A549 (cell line): ENCODE data around the gene CDKN2C. TPM values are rescaled to one million over a fixed set of nuclear protein-coding genes. Genes with fewer than 3 reads are reported as not detected.

ENCODE experiments used
- ATAC-seq, 2 experiments: fragments of 200-7000 bp in 1 of 2; fragments of >200 bp in 1 of 2; cut with Nextera tagmentation in 1 of 2; cut with Tn5 transposase in 1 of 2; 3 replicates each; pipeline versions ENCODE4 v1.8.0 to v1.9.1; 2018 to 2020; ENCODE audit warnings: mild to moderate bottlenecking in 1 of 2, moderate library complexity in 1 of 2
- CTCF ChIA-PET: fragments of 300-600 bp; sonication (Branson Sonifier 250); formaldehyde crosslinking; extraction: SDS; loops from one replicate; lab custom pipeline; 2021; ENCODE audit warnings: antibody characterized with exemption, inconsistent platforms; lab: Yijun Ruan, JAX
- POLR2A ChIA-PET: fragments of 350-600 bp; formaldehyde crosslinking; extraction: SDS; loops from one replicate; lab custom pipeline; 2021; ENCODE audit warnings: antibody characterized with exemption, inconsistent platforms; lab: Yijun Ruan, JAX
- DNase-seq, 2 experiments: peaks; one replicate each; pipeline versions ENCODE4 v3.0.0 to v3.0.0-alpha.2; 2011 to 2016; ENCODE audit warnings: low read depth in 1 of 2, low spot score in 1 of 2
- FAIRE-seq: peaks from 2 replicates; lab custom pipeline; 2011; peaks lifted over from hg19 to GRCh38; lab: Jason Lieb, UNC
- H3K27ac ChIP-seq, 2 experiments: fragments of >200 bp; sonication (Bioruptor Twin); formaldehyde crosslinking; 3 replicates each; pipeline ENCODE4 v1.5.1; 2016 to 2017
- H3K4me1 ChIP-seq: fragments of >200 bp; sonication (Bioruptor Twin); formaldehyde crosslinking; 3 replicates; pipeline ENCODE4 v1.6.1; 2016
- H3K4me2 ChIP-seq: fragments of >200 bp; sonication (Bioruptor Twin); formaldehyde crosslinking; 3 replicates; pipeline ENCODE4 v1.6.1; 2016
- H3K4me3 ChIP-seq: fragments of >200 bp; sonication (Bioruptor Twin); formaldehyde crosslinking; 3 replicates; pipeline ENCODE4 v1.5.1; 2016
- H3K9me3 ChIP-seq: fragments of >200 bp; sonication (Bioruptor Twin); formaldehyde crosslinking; 3 replicates; pipeline ENCODE4 v1.6.1; 2016
- ATOH8 ChIP-seq: fragments of 250-450 bp; sonication (Bioruptor Pico); IDR thresholded peaks from 2 replicates; pipeline ENCODE4 v1.5.0; 2020; ENCODE audit warnings: low read depth, mild to moderate bottlenecking, moderate library complexity
- BHLHE40 ChIP-seq: IDR thresholded peaks from 2 replicates; pipeline ENCODE4 v1.6.1; 2012; ENCODE audit warnings: low read depth, low read length, inconsistent platforms
- CHD4 ChIP-seq: fragments of 200-600 bp; sonication (generic); IDR thresholded peaks from 2 replicates; pipeline ENCODE4 v1.6.1; 2016; ENCODE audit warnings: antibody characterized with exemption, mild to moderate bottlenecking, borderline replicate concordance
- EHF ChIP-seq: fragments of 250-450 bp; sonication (Bioruptor Pico); IDR thresholded peaks from 2 replicates; pipeline ENCODE4 v1.5.0; 2020; ENCODE audit warnings: mild to moderate bottlenecking
- ELK1 ChIP-seq: fragments of 150-350 bp; IDR thresholded peaks from 2 replicates; pipeline ENCODE4 v1.6.1; 2014; ENCODE audit warnings: low read depth, mild to moderate bottlenecking, low read length
- EP300 ChIP-seq, 2 experiments: fragments of >200 bp; sonication (Bioruptor Twin); formaldehyde crosslinking; IDR thresholded peaks; 2 replicates in 1 of 2; 3 replicates in 1 of 2; pipeline ENCODE4 v1.6.1; 2016 to 2017
- ESRRA ChIP-seq: fragments of 150-350 bp; IDR thresholded peaks from 2 replicates; pipeline ENCODE4 v1.6.1; 2014; ENCODE audit warnings: mild to moderate bottlenecking, low read length, borderline replicate concordance
- FOSL2 ChIP-seq, 2 experiments: fragments of 450-650 bp in 1 of 2; fragments of >200 bp in 1 of 2; sonication (Bioruptor Twin) in 1 of 2; formaldehyde crosslinking; IDR thresholded peaks; 2 replicates each; pipeline versions ENCODE4 v1.5.0 to v1.6.1; 2016 to 2020; ENCODE audit warnings: mild to moderate bottlenecking in 1 of 2, moderate library complexity in 1 of 2
- HES2 ChIP-seq: fragments of >200 bp; sonication (Bioruptor Twin); formaldehyde crosslinking; IDR thresholded peaks from 2 replicates; pipeline ENCODE4 v1.6.1; 2016
- HOXA7 ChIP-seq: fragments of 250-450 bp; sonication (Bioruptor Pico); IDR thresholded peaks from 2 replicates; pipeline ENCODE4 v1.5.0; 2020; ENCODE audit warnings: mild to moderate bottlenecking, moderate library complexity
- JUNB ChIP-seq: fragments of >200 bp; sonication (Bioruptor Twin); formaldehyde crosslinking; IDR thresholded peaks from 2 replicates; pipeline ENCODE4 v1.6.1; 2016
- KDM5A ChIP-seq: fragments of 200-600 bp; sonication (generic); IDR thresholded peaks from 2 replicates; pipeline ENCODE4 v1.6.1; 2016; ENCODE audit warnings: antibody characterized with exemption, mild to moderate bottlenecking
- MAZ ChIP-seq: fragments of 150-350 bp; IDR thresholded peaks from 2 replicates; pipeline ENCODE4 v1.6.1; 2014; ENCODE audit warnings: antibody characterized with exemption, low read depth, low read length, borderline replicate concordance
- MYC ChIP-seq: IDR thresholded peaks from 2 replicates; pipeline ENCODE4 v1.6.1; 2012; ENCODE audit warnings: mild to moderate bottlenecking, inconsistent platforms, low read length, improper control_type of control experiment, borderline replicate concordance
- NPAS2 ChIP-seq: fragments of 250-450 bp; sonication (Bioruptor Pico); IDR thresholded peaks from 2 replicates; pipeline ENCODE4 v1.8.0; 2022; ENCODE audit warnings: mild to moderate bottlenecking, moderate library complexity, borderline replicate concordance
- NR3C1 ChIP-seq: fragments of >200 bp; sonication (Bioruptor Twin); formaldehyde crosslinking; IDR thresholded peaks from 3 replicates; pipeline ENCODE4 v1.6.1; 2017
- PBX3 ChIP-seq: IDR thresholded peaks from 2 replicates; pipeline ENCODE4 v1.6.1; 2012
- POLR2A ChIP-seq: IDR thresholded peaks from 2 replicates; pipeline ENCODE4 v1.6.1; 2012; ENCODE audit warnings: mild to moderate bottlenecking, low read length
- RARB ChIP-seq: fragments of 250-450 bp; sonication (Bioruptor Pico); IDR thresholded peaks from 2 replicates; pipeline ENCODE4 v1.8.0; 2021; ENCODE audit warnings: mild to moderate bottlenecking, moderate library complexity
- RCOR1 ChIP-seq: fragments of 150-350 bp; IDR thresholded peaks from 2 replicates; pipeline ENCODE4 v1.6.1; 2014; ENCODE audit warnings: antibody characterized with exemption, low read length, low read depth
- SMC3 ChIP-seq: fragments of >200 bp; sonication (Bioruptor Twin); formaldehyde crosslinking; IDR thresholded peaks from 3 replicates; pipeline ENCODE4 v1.6.1; 2018; ENCODE audit warnings: inconsistent platforms
- TFCP2L1 ChIP-seq: fragments of 250-450 bp; sonication (Bioruptor Pico); IDR thresholded peaks from 2 replicates; pipeline ENCODE4 v1.5.0; 2021; ENCODE audit warnings: mild to moderate bottlenecking
- ZC3H11A ChIP-seq: fragments of 450-650 bp; IDR thresholded peaks from 2 replicates; pipeline ENCODE4 v1.6.1; 2014; ENCODE audit warnings: antibody characterized with exemption, mild to moderate bottlenecking
- ZNF302 ChIP-seq: fragments of 250-450 bp; sonication (Bioruptor Pico); IDR thresholded peaks from 2 replicates; pipeline ENCODE4 v1.9.0; 2021; ENCODE audit warnings: inconsistent platforms, mild to moderate bottlenecking, moderate library complexity
- WGBS: methylation state at CpG from one replicate; pipeline ENCODE4 v1.1.6; 2017; ENCODE audit errors: missing lambda C conversion rate; 5-methylcytosine and 5-hydroxymethylcytosine counted together
- polyA plus RNA-seq, 4 experiments: library from polyadenylated mRNA; depleted of rRNA in 3 of 4; stranded (reverse); fragments of >200 nt; fragmentation: RNase III in 1 of 4; extraction: RNeasy Plus Mini Kit Qiagen cat#74134 plus additional on column Dnase treatment in 1 of 4; gene quantifications; 2 replicates in 3 of 4; 3 replicates in 1 of 4; pipeline ENCODE4 v1.2.3, GENCODE V29; 2011 to 2017
- TF ChIP-seq, protein P1 (sequence below): fragments of >200 bp; sonication (Bioruptor Twin); formaldehyde crosslinking; IDR thresholded peaks from 3 replicates; pipeline ENCODE4 v1.6.1; 2016

The CDKN2C gene
- polyA plus RNA-seq, 2 of the 4 experiments (the other 2 are of a cell fraction) = 13.0 to 17.7 TPM

DNA sequence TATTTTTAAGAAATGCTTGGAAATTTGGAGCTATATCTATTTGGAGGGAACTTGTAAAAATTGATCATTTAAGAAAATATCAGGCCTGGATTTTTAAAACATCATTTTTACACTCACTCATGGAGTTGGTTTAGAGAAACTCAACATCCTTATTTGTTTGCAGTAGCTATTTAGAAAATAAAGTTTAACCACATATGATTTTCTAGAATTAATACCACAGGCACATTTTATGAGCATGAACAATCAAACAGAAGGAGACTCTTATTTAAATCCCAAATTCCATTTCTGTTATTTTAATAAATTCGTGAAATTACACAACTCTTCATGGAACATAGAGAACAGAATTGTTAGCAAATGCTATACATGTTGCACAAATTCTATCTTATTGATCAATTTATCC lies 3.2 kb downstream of the CDKN2C start (continued):
- TF ChIP-seq, protein P1, sequence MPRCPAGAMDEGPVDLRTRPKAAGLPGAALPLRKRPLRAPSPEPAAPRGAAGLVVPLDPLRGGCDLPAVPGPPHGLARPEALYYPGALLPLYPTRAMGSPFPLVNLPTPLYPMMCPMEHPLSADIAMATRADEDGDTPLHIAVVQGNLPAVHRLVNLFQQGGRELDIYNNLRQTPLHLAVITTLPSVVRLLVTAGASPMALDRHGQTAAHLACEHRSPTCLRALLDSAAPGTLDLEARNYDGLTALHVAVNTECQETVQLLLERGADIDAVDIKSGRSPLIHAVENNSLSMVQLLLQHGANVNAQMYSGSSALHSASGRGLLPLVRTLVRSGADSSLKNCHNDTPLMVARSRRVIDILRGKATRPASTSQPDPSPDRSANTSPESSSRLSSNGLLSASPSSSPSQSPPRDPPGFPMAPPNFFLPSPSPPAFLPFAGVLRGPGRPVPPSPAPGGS = no peak
- no peak for TF ChIP-seq KDM5A
- no peak for TF ChIP-seq HES2
- TF ChIP-seq PBX3 = no peak
- TF ChIP-seq ESRRA = no peak
- TF ChIP-seq POLR2A = no peak

GRCh38 chr1:50973875-50974617 lies 4.0 kb downstream of the CDKN2C start:
- peaks cover 5% of the 10 kb centered on the region; the same call in 2 of the 3 replicates for H3K4me1 ChIP-seq
- peak overlapping the region; percentile 95 to 99 for H3K27ac ChIP-seq
- H3K4me3 ChIP-seq = peak overlapping the region; percentile 41
- WGBS = 1% methylated on average over 12 of the region's 13 CpGs
- CTCF ChIA-PET = interaction anchor here (1.0 to 1.1 kb wide), 2 partner anchors 11 to 215 kb away, joined by 3 to 4 read pairs; no protein-coding TSS in a partner anchor
- POLR2A ChIA-PET = no interaction called here
- H3K9me3 ChIP-seq = no peaks in the 10 kb centered on the region
- peak overlapping the region; percentile 84 for H3K4me2 ChIP-seq
- ATAC-seq = no peak
- TF ChIP-seq RCOR1 (no peak), CHD4 (no peak), RARB (CRISPR knock-in tag) (no peak), MYC (no peak), FOSL2 (IDR thresholded peaks at IDR 0.05) (no peak), FOSL2 (CRISPR knock-in tag; IDR thresholded peaks at IDR 0.05) (no peak), MAZ (no peak), TFCP2L1 (CRISPR knock-in tag) (no peak), ELK1 (no peak), SMC3 (no peak), JUNB (no peak), EP300 (IDR thresholded peaks at IDR 0.05) (no peak), NPAS2 (CRISPR knock-in tag) (no peak), BHLHE40 (no peak), EHF (CRISPR knock-in tag) (no peak), HOXA7 (CRISPR knock-in tag) (no peak), ZNF302 (CRISPR knock-in tag) (no peak), NR3C1 (no peak), ATOH8 (CRISPR knock-in tag) (no peak), ZC3H11A (no peak)
- TF ChIP-seq, protein P1 = no peak
- TF ChIP-seq, all 56 proteins: peak for 0
- DNase-seq = peak in 1 of 2 experiments; percentile 65
- no peak for FAIRE-seq
